GM19438 (cell line): ENCODE data around the gene CRYBA2.

Experiments used
- ATAC-seq: cut with Tn5 transposase; IDR thresholded peaks from one replicate; pipeline ENCODE4 v1.9.1; 2021; ENCODE audit warnings: low read depth; ENCODE audit not compliant: unreplicated experiment

Gene CRYBA2

GRCh38 chr2:218958276-218958675, 34.9 kb downstream of the CRYBA2 start:
- no peak for ATAC-seq

DNA sequence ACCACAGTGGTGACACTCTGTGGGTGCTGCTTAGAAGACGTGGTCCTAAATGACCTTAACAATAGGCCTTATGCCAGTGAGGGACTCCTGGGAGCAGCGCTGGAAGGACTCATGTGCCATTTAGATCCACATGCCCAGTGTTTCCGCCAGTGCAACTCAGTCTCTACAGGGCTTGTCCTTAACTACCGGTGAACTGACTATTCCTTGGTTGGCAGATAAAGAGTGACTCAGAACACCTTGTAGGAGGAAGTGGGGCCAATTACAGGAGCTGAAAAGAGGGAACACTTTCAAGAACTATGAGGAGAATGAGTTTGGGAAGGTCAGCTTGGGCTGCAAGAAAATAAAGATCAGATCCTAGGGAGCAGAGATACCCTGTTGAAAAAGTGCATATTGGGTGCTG, 35.6 kb downstream of the CRYBA2 start:
- no peak for ATAC-seq

DNA sequence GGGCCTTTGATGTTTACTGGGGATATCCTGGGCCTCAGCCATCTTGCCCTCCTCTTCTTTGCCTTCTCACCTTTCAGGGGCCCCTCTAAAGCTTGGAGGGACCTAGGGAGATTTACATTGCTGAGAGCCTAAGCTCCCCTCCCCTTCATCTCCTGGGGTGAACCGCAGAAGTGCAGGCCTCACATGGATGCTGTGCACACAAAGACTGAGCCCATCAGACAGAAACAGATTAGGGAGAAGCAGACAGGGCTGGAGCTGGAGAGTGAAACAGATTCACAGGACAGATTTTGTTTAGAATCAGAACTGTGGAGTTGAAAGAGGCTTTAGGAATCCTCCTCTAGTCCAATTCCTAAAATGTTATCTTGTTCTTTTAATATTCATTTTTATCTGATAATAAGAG, 37.2 kb downstream of the CRYBA2 start:
- no peak for ATAC-seq

DNA sequence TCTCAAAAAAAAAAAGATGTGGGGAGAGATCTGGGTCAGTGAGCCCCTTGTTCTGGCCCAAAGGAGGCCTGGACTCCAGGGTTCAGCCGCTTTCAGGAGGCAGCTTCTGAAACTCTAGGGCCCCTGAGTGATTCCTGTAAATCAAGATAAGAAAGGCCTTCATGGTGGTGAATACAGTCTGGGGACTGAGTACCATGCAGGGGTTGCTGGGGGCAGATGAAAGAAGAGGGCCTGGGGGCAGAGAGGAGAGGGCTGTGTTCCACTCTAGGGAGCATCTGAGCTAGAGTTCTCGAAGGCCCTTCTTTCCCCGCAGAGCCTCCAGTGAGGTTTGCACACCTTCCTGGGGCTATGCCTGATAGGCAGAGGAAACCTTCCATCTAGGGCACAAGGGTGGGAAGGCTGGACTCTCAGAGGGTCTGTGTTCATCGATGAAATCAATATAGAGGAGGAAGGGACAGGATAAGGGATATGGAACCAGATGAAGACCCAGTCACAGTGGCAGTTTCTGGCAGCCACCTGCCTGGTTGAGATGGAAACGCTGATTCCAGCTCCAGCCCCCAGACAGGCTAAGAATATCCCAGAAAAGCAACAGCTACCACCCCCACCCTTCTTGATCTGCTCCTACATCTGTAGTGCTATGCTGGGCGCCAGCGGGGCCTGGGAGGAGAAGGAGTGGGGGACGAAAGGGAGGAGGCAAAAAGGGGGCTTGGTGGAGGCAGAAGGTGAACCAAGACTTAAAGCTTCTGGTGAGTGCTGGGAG, 38.5 kb downstream of the CRYBA2 start:
- no peak for ATAC-seq

DNA sequence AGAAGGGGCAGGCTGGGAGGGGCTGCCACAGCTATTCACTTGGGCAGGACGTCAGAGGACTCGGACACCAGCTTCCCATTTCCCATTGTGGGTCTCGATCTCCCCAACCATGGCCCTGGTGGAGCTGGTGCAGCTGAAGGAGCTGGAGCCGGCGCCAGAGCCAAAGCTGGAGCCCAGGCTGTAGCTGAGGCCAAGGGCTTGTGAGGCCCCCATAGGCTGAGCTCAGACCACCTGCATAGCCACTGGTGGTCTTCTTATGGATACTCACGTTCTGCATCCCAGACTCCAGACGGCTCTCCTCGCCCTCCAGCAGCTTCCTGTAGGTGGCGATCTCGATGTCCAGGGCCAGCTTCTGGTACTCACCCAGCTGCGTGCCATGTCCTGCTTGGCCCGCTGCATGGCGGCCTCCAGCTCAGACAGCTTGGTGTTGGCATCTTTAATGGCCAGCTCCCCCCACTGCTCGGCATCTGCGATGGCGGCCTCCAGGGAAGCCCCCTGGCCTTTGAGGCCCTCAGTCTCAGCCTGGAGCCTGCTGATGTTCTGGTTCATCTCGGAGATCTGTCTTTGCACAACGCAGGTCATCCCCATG, 39.8 kb downstream of the CRYBA2 start:
- ATAC-seq, result no peak

GRCh38 chr2:218952160-218952559, 41.1 kb downstream of the CRYBA2 start:
- ATAC-seq, result no peak

DNA sequence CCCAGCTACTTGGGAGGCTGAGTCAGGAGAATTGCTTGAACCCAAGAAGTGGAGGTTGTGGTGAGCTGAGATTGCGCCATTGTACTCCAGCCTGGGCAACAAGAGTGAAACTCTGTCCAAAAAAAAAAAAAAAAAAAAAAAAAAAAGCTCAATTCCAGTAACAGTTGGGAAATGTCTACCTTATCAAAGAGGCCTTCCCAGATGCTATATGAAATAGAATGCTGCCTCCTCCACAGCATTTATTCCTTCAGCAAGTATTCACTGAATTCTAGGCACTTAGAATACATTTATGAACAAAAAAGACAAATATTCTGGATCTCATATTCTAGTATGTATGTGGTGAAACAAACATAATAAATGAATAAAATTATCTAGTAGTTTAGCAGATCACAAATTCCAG, 46.6 kb downstream of the CRYBA2 start:
- no peak for ATAC-seq

- ATAC-seq, result no peak
These were observed 48.3 kb downstream of the CRYBA2 start for GRCh38 chr2:218944759-218945404.
